ENCODE data around the gene TSHB. TPM values are rescaled to one million over a fixed set of nuclear protein-coding genes. Genes with fewer than 3 reads are reported as not detected.
A peak's percentile ranks its signal among the peaks of the same experiment; 100 is the strongest.

Gene TSHB
- total RNA-seq, 1 donor from 2014 or later: not detected

- DNase-seq (ENCODE audit: low read depth): no peak
These were observed 29.7 kb downstream of the TSHB start for GRCh38 chr1:115059316-115059715.

DNA sequence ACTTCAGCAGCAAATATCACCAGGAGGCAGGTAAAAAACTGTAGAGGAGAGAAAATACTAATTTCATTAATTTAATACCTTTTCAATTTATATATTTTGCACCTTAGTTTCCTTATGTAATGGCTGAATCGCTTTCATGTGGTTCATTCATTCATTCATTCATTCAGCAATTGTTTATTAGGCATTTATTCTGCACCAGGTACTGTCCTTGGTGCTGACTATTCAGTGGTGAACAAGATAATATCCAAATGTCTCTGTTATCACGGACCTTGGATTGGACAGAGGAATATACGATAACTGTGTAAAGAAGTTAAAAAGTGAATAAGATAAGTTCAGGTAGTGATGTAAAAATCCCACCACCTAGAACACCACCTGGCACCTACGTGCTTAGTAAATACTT, 30.9 kb downstream of the TSHB start:
- DNase-seq (ENCODE audit: low read depth): no peak

DNA sequence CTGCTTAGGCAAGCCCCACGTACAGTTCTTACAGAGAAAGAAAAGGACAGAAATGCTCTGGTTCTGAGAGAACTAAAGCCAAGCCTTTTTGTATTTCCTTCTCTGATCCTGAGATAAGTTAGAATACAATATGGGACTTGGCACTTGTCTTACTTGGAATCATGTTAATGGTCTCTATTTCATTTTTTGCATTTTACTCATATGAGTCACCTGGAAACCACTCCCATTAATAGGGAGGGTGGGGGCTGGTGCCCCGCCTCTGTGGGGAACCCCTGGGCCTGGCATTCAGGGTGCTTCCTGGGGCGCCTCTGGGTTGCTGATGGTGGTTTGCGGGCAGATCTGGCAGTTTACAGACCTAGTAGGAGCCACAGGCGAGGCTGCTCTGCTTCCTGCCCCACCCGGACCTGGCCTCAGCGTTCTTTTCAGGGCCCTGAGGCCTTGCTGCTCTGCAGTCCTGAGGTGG, 32.9 kb downstream of the TSHB start:
- peak; percentile 76 for DNase-seq (ENCODE audit: low read depth)

- DNase-seq (ENCODE audit: low read depth): no peak
These were observed 33.7 kb downstream of the TSHB start for GRCh38 chr1:115063228-115063901.

- no peak for DNase-seq (ENCODE audit: low read depth)
These were observed 34.8 kb downstream of the TSHB start for GRCh38 chr1:115064461-115064860.

DNA sequence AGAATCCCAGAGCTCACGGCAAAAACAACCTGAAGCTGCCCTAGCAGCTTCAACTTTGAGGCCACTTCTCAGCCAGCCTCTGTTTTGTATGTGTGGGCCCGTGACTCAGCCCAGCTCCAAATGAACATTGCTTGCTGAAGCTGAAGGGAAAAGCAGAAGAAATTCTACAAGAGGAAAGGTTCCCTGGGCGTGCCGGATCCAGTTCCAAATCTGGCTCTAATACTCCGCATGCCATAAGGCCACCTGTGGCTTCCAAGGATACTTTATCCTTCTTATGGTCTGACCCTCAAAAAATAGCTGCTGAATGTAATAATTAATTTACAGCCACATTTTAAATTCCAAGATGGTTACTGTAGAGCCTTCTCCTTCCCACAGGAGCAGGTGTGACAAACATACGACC, 35.4 kb downstream of the TSHB start:
- DNase-seq (ENCODE audit: low read depth): no peak

DNA sequence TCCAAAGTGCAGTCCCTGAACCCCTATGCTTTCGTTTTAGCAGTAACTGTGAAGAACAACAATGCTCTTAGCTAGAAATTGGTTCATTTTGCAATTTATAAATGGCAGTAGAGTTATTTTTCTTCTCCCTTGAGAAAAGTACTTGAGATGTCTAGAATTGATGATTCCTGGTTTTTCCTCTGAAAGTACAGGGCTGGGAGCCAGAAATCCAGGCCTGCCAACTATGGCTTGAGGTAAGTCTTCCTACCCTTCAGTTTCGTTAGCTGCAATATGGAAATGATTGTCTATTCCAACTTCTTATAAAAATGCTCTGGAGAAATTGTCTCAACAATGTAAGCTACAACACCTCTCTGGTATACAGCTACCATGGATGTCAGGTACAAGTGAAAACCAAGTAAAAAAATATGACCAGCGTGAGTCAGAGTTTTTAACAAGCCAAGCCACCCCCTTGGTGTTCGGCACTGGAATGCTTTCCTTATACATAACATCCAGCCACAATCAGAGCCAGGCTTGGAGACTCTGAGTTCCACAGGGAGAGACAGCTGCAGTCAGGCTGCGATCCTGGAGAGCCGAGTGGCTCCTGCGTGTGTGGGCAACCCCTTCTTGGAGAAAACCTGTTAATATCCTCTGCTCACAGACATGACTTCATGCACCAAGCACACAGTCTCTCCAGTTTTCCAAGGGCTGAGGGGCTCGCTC, 37.7 kb downstream of the TSHB start:
- no peak for DNase-seq (ENCODE audit: low read depth)

GRCh38 chr1:115068826-115069585, 39.4 kb downstream of the TSHB start:
- peak; percentile 66 for DNase-seq (ENCODE audit: low read depth)

GRCh38 chr1:115069659-115070308, 40.2 kb downstream of the TSHB start:
- DNase-seq (ENCODE audit: low read depth): no peak

DNA sequence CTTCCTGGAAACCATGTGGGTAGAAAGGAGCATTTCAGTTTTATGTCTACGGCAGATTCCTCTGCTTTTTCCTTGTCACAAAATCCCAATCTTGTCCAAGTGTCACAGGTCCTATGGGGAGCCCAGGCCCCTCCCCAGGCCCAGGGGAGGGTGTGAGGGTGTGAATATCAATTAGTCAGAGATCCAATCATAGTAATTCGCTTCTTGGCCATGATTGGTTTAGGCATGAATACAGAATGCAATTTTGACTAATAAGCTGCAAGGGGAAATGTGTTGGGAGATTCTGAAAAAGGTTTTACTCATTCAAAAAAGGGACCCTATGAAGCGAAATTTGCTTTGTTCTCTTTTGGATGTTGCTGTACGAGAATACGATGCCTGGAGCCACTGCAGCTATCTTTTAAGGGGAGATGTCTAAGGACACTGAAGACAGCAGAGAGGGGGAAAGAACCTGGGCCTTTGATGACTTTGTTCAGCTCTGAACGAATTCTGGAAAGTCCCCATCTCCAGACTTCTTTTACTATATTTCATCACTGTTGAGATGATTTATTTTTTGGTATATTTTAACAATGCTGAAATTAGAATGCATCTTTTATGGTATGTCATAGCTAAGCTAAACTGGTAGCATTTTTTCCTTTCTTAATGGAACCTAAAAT, 41.5 kb downstream of the TSHB start:
- no peak for DNase-seq (ENCODE audit: low read depth)

DNA sequence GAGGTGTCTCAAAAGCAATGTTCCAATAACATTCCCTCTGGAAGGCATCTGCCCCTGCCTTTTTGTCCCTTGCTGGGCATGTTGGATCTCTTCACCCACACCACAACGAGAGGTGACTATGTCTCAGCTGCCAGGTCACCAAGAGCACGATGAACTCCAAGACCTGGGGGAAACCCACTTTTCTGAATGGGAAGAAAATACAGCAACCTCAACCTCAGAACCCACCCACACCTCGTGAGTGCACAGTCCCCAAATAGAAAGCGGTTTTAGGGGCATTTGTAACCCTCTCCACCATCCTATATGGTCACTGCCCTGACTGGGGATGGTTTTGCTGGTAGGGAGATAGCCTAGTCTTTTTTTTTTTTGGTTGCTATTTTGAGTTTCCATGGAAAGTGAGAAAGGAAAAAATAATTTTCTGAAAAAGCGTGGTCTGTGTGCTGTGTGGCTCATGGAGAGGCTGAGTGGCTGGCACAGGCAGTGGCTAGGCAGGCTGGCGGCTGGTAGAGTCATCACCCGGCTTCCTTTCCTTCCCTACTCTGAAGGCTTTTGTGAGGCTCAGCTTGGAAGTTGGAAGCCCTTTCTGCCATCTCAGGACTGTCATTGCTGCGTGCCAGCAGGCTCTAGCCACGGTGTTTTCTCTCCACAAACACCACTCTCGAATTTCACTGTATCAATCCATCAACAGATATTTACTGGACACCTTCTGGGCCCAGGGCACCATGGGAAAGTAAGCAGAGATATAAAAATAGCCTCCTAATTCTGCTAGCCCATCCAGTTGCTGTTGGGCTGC, 43.9 kb downstream of the TSHB start:
- DNase-seq (ENCODE audit: low read depth): no peak

DNA sequence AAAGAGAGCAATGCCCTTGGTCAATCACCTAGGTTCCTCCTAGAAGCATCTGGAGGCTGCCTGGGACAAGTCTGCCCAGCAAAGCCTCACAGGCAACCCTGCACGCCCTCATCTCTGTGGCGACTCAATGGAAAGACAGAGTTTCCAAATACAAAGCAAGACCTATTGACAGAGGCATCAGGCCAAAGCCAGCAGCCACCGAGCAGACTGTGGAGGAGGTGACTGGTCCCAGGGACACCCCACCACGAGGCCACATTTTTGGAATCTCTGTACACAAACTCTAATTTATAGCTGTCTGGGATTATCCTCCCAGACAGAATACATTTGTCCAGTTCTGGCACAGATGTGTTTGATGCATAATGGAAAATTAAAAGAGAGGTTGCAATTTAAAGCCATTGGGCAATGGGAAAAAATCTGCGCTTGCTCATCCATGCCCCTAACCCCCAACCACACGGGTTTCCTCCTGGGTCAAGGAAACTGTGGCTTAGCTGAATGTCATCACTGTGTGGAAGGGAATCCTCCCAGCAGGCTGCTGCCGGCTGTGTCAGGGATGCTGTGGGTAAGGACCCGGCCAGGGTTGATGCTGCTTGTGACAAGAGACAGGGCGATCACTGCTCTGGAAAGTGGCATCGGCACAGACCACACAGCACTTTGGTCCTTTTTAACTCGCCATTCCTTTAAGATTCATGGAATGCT, 45.4 kb downstream of the TSHB start:
- DNase-seq (ENCODE audit: low read depth): no peak

DNA sequence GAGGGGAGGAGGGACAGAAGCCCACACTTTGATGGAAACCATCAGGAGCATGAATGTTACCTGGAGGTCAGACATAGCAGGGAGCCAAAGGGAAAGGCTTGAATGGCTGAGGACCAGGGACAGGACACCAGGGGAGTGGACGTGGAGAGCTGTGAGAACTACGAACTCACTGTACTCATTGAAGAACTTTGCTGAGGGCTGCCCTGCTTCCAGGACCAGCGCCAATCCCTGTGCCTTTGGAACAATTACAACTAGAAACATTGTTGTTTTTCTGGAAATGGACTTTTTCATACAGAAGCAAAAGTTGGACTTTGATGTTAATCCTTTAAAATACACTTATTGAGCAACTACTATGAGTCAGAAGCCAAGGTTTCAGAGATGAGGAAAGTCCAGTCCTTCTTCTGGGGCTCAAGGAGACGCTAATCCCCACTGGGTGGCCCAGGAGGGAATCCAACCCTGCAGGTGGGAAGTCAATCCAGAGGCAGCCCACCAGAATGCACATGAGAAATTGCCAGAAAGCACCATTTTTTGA, 46.8 kb downstream of the TSHB start:
- DNase-seq (ENCODE audit: low read depth): no peak

- no peak for DNase-seq (ENCODE audit: low read depth)
These were observed 47.8 kb downstream of the TSHB start for GRCh38 chr1:115077286-115077983.

DNA sequence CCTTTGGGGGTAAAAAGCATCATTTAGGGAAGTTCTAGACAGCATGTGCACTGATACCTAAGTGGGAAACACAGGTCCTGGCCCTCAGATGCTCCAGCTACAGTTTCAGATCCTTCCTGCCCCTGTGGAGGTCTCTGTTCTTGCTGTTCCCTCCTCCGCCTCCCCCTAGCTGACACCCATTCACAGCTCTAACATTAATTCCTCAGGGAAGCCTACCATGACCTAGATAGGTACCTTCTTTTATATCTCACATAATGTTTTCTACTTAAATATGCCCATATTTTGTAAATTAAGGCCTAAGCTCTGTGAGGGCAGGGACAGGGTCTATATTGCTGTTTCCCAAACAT, 48.3 kb downstream of the TSHB start:
- no peak for DNase-seq (ENCODE audit: low read depth)

DNA sequence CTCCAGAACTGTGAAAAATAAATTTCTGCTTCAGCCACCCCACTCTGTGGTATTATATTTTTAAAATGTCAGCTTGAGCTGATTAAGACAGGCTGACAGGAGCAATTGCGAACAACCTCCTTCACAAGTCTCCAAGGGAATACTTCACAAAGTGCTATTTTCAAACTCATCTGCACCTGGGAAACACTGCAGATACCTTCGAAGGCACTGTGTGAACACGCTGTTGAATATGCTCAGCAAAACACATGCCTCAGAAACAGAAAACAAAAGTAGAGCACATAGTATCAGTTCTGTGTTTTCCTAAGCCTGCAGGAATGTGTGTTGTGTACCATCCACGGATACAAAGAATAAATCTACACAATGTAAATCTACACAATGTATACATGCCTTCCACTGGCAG, 49.1 kb downstream of the TSHB start:
- DNase-seq (ENCODE audit: low read depth): no peak

DNA sequence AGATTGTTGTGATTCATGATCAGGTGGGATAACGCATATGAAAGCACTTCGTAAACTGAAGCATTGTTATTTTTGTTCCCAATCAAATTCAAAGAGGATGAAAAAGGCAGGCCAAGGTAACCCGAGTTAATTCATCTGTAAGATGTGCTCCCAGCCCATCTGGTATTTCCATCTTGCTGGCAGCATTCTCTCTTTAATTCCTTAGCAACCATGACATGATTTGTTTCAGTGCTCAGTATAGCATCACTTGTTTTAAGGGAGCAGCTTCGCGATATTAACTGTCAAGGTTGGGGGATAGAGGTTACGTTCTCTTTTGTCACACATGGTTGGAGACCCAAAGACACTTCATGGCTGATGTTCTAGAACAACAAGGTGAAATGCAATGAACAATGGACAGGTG, 53.3 kb downstream of the TSHB start:
- no peak for DNase-seq (ENCODE audit: low read depth)

All from renal cortical epithelial cell (primary cell).